K562 (cell line): ENCODE data around the gene PA2G4. TPM values are rescaled to one million over a fixed set of nuclear protein-coding genes. Genes with fewer than 3 reads are reported as not detected.

Source experiments
- BCOR ChIP-seq: fragments of 450-650 bp; IDR thresholded peaks from 2 replicates; pipeline ENCODE4 v1.6.1; 2016
- CEBPB ChIP-seq: fragments of 450-650 bp; IDR thresholded peaks from 2 replicates; pipeline ENCODE4 v1.6.1; 2016; ENCODE audit warnings: missing genetic modification characterization, missing compliant biosample characterization
- EGR1 ChIP-seq: fragments of 450-650 bp; conservative IDR thresholded peaks from 2 replicates; pipeline ENCODE4 v1.6.1; 2017; ENCODE audit warnings: mild to moderate bottlenecking
- ETV5 ChIP-seq: sonication (generic); formaldehyde crosslinking; IDR thresholded peaks from 2 replicates; pipeline ENCODE4 v1.4.0; 2020; ENCODE audit warnings: low read depth, mild to moderate bottlenecking, missing genetic modification reagents
- ID3 ChIP-seq, 2 experiments: fragments of 250-450 bp in 1 of 2; fragments of 450-650 bp in 1 of 2; sonication (Bioruptor Pico) in 1 of 2; IDR thresholded peaks; 2 replicates each; pipeline versions ENCODE4 v1.6.1 to v1.8.0; 2016 to 2021; ENCODE audit warnings: mild to moderate bottlenecking in 2 of 2, moderate library complexity in 2 of 2, missing compliant biosample characterization in 1 of 2, missing genetic modification characterization in 1 of 2
- MYC ChIP-seq, 2 experiments: fragments of 250-450 bp in 1 of 2; sonication (Bioruptor Pico) in 1 of 2; IDR thresholded peaks; 2 replicates each; pipeline versions ENCODE4 v1.5.1 to v1.6.1; 2012 to 2021; ENCODE audit warnings: low read depth in 2 of 2, borderline replicate concordance in 1 of 2, improper control_type of control experiment in 1 of 2, low read length in 1 of 2, mild to moderate bottlenecking in 1 of 2, moderate library complexity in 1 of 2
- NFE2L1 ChIP-seq: fragments of 450-650 bp; IDR thresholded peaks from 2 replicates; pipeline ENCODE4 v1.6.1; 2016; ENCODE audit warnings: missing genetic modification characterization, low read depth, mild to moderate bottlenecking, missing compliant biosample characterization, moderate library complexity, borderline replicate concordance
- PTTG1 ChIP-seq: fragments of 450-650 bp; IDR thresholded peaks from 2 replicates; pipeline ENCODE4 v1.6.1; 2016; ENCODE audit warnings: low read depth, mild to moderate bottlenecking, missing genetic modification characterization, missing compliant biosample characterization
- RB1 ChIP-seq: fragments of 450-650 bp; IDR thresholded peaks from 2 replicates; pipeline ENCODE4 v1.6.1; 2017; ENCODE audit warnings: low read depth, mild to moderate bottlenecking
- RHOXF2B ChIP-seq: fragments of 250-450 bp; sonication (Bioruptor Pico); conservative IDR thresholded peaks from 2 replicates; pipeline ENCODE4 v1.5.1; 2021
- TAF7 ChIP-seq: fragments of 450-650 bp; IDR thresholded peaks from 2 replicates; pipeline ENCODE4 v1.6.1; 2016; ENCODE audit warnings: missing genetic modification characterization, missing compliant biosample characterization
- TAL1 ChIP-seq: fragments of 450-650 bp; IDR thresholded peaks from 2 replicates; pipeline ENCODE4 v1.6.1; 2016; ENCODE audit warnings: mild to moderate bottlenecking
- ZKSCAN1 ChIP-seq: fragments of 150-350 bp; IDR thresholded peaks from 2 replicates; pipeline ENCODE4 v1.6.1; 2016; ENCODE audit warnings: low read depth, low read length
- ZNF175 ChIP-seq: fragments of 200-800 bp; sonication (Bioruptor generic); IDR thresholded peaks from 2 replicates; pipeline ENCODE4 v1.6.1; 2016; ENCODE audit warnings: low read depth, mild to moderate bottlenecking, missing genetic modification characterization, missing compliant biosample characterization
- ZNF740 ChIP-seq, 3 experiments: fragments of 200-800 bp in 1 of 3; sonication (Bioruptor generic) in 1 of 3; sonication (generic) in 1 of 3; formaldehyde crosslinking in 1 of 3; IDR thresholded peaks; 2 replicates each; pipeline versions ENCODE4 v1.6.1 to v1.8.0; 2016 to 2022; ENCODE audit warnings: mild to moderate bottlenecking in 2 of 3, missing compliant biosample characterization in 2 of 3, missing genetic modification characterization in 2 of 3, missing genetic modification reagents in 1 of 3
- ZNF764 ChIP-seq: fragments of 250-450 bp; sonication (Bioruptor Pico); IDR thresholded peaks from 2 replicates; pipeline ENCODE4 v1.4.0; 2020; ENCODE audit warnings: low read depth, mild to moderate bottlenecking, moderate library complexity
- ZNF778 ChIP-seq: fragments of 450-650 bp; formaldehyde crosslinking; IDR thresholded peaks from 2 replicates; pipeline ENCODE4 v1.4.0; 2020; ENCODE audit warnings: mild to moderate bottlenecking, moderate library complexity
- polyA plus RNA-seq, 8 experiments: library from polyadenylated mRNA; depleted of rRNA in 4 of 8; stranded (reverse) in 5 of 8; unstranded in 3 of 8; fragments of >200 nt; fragmentation: Nextera tagmentation in 2 of 8; fragmentation: Illumina TruSeq in 1 of 8; extraction: Ambion mirVana in 2 of 8; extraction: Trizol in 1 of 8; gene quantifications; 2 replicates each; pipeline versions ENCODE4 v1.2.1 to v1.2.3, GENCODE V29; 2011 to 2014; ENCODE audit warnings: inconsistent platforms in 1 of 8, missing spikeins in 1 of 8
- total RNA-seq, 7 experiments: library from RNA; depleted of rRNA in 6 of 7; stranded (reverse); fragments of >200 nt in 6 of 7; fragmentation: Illumina TruSeq in 2 of 7; extraction: Trizol in 2 of 7; gene quantifications; 2 replicates each; pipeline versions ENCODE4 v1.2.1 to v1.2.3, GENCODE V29; 2011 to 2021; ENCODE audit warnings: low replicate concordance in 1 of 7
- TF ChIP-seq, protein P1 (sequence below), 2 experiments: fragments of 450-650 bp; IDR thresholded peaks; 2 replicates each; pipeline ENCODE4 v1.6.1; 2016
- TF ChIP-seq, protein P2 (sequence below), 2 experiments: fragments of 450-650 bp; IDR thresholded peaks; 2 replicates each; pipeline ENCODE4 v1.6.1; 2018; ENCODE audit warnings: mild to moderate bottlenecking in 2 of 2, low read depth in 1 of 2; ENCODE audit not compliant: partially characterized antibody in 2 of 2

PA2G4 gene
- total and polyA plus RNA-seq, 9 of the 15 experiments (the other 6 are each of a cell fraction or from before 2014, with no cell fraction given): 230 to 925 (median 638) TPM

DNA sequence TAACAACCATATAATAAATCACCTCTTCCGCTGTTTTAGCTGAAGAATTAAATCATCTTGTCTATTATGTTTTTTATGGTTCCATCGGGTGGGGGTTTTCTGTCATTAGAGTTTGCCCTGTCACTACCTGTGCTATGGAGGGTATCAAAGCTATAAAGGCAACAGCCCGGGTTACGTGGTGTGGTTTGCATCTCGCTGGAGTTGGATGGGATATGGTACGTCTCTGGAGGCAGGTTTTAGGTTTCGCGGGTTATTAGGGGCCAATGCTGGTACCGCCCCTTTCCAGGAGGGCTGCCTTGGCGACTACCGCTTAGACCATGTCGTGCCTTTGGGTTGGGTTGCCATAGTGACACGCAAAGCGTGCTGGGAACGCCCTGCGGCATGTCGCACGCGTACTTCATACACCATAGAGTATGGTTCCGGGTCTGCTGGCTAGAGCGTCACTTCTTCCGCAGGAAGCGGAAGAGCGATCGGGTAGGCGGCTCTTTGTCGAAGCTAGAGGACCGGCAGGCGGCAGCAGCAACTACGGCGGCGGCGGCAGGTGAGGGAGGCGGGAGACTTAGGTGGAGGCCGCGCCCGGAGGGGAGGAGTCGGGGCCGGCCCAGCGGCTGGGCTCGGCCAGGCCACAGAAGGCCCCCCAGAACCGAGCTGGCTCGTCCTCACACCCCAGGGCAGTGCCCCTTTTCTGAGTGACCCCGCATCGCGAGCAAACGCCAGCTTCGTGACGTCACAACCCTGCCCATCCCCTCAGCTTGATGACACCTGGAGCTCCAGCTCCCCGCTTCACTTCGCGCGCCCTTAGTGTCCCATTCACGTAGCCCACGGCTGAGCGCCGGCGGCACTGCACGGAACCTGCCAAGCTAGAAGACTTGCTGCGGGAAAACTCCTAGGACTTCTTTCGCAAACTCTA is 13.7 kb downstream of the PA2G4 start, which contains the start of gene ZC3H10 (continued):
- TF ChIP-seq RB1: peak; percentile 95
- peak; percentile 98 for TF ChIP-seq MYC (IDR thresholded peaks at IDR 0.05; ENCODE audit: low read depth, low read length)
- TF ChIP-seq MYC (CRISPR knock-in tag; IDR thresholded peaks at IDR 0.05; ENCODE audit: borderline replicate concordance, low read depth): peak; percentile 59; the same call in 1 of the 2 replicates
- TF ChIP-seq EGR1: no peak; the same call in 1 of the 2 replicates
- TF ChIP-seq ID3 (CRISPR knock-in tag; IDR thresholded peaks at IDR 0.05): no peak
- TF ChIP-seq ID3 (tag; IDR thresholded peaks at IDR 0.05): no peak
- TF ChIP-seq RHOXF2B (CRISPR knock-in tag): peak; percentile 86; the same call in 1 of the 2 replicates
- TF ChIP-seq ZNF175: no peak
- peak; percentile 96 for TF ChIP-seq ETV5 (CRISPR knock-in tag)
- no peak for TF ChIP-seq ZNF778 (CRISPR knock-in tag)
- TF ChIP-seq CEBPB: no peak
- TF ChIP-seq ZNF740 (CRISPR knock-in tag; IDR thresholded peaks at IDR 0.05): 0 out of 2 replicates have a peak, but pooled peaks have one; percentile 53
- TF ChIP-seq ZNF740 (tag; IDR thresholded peaks at IDR 0.05): no peak
- TF ChIP-seq TAF7 (tag): peak; percentile 26; the same call in 1 of the 2 replicates
- TF ChIP-seq, protein P1, sequence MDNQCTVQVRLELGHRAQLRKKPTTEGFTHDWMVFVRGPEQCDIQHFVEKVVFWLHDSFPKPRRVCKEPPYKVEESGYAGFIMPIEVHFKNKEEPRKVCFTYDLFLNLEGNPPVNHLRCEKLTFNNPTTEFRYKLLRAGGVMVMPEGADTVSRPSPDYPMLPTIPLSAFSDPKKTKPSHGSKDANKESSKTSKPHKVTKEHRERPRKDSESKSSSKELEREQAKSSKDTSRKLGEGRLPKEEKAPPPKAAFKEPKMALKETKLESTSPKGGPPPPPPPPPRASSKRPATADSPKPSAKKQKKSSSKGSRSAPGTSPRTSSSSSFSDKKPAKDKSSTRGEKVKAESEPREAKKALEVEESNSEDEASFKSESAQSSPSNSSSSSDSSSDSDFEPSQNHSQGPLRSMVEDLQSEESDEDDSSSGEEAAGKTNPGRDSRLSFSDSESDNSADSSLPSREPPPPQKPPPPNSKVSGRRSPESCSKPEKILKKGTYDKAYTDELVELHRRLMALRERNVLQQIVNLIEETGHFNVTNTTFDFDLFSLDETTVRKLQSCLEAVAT (IDR thresholded peaks at IDR 0.05): peak; percentile 32 to 61; a peak in 2 of 4 replicates
- no peak; the same call in 1 of the 2 replicates for TF ChIP-seq ZKSCAN1
- no peak for TF ChIP-seq BCOR
- TF ChIP-seq TAL1: no peak
- TF ChIP-seq NFE2L1: no peak
- TF ChIP-seq, protein P2, sequence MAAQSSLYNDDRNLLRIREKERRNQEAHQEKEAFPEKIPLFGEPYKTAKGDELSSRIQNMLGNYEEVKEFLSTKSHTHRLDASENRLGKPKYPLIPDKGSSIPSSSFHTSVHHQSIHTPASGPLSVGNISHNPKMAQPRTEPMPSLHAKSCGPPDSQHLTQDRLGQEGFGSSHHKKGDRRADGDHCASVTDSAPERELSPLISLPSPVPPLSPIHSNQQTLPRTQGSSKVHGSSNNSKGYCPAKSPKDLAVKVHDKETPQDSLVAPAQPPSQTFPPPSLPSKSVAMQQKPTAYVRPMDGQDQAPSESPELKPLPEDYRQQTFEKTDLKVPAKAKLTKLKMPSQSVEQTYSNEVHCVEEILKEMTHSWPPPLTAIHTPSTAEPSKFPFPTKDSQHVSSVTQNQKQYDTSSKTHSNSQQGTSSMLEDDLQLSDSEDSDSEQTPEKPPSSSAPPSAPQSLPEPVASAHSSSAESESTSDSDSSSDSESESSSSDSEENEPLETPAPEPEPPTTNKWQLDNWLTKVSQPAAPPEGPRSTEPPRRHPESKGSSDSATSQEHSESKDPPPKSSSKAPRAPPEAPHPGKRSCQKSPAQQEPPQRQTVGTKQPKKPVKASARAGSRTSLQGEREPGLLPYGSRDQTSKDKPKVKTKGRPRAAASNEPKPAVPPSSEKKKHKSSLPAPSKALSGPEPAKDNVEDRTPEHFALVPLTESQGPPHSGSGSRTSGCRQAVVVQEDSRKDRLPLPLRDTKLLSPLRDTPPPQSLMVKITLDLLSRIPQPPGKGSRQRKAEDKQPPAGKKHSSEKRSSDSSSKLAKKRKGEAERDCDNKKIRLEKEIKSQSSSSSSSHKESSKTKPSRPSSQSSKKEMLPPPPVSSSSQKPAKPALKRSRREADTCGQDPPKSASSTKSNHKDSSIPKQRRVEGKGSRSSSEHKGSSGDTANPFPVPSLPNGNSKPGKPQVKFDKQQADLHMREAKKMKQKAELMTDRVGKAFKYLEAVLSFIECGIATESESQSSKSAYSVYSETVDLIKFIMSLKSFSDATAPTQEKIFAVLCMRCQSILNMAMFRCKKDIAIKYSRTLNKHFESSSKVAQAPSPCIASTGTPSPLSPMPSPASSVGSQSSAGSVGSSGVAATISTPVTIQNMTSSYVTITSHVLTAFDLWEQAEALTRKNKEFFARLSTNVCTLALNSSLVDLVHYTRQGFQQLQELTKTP (IDR thresholded peaks at IDR 0.05; ENCODE audit: low read depth in 1 of 2, partially characterized antibody in 2 of 2): peak in 1 of 2 experiments; percentile 32
- TF ChIP-seq PTTG1 (tag): no peak
- peak; percentile 90; the same call in 1 of the 2 replicates for TF ChIP-seq ZNF764 (CRISPR knock-in tag)
